Measurements from ENCODE around the gene TNFRSF6B.

The TNFRSF6B gene

GRCh38 chr20:63746751-63747315 lies 50.4 kb downstream of the TNFRSF6B start:
- DNase-seq (ENCODE audit: low read depth in 1 of 2, low spot score in 1 of 2): no peak

GRCh38 chr20:63747622-63748069 lies 51.2 kb downstream of the TNFRSF6B start:
- DNase-seq (ENCODE audit: low read depth in 1 of 2, low spot score in 1 of 2): no peak

Measured in activated T-helper 1 cell treated with anti-CD3 and anti-CD28 coated beads, Interleukin-2, amount 50 U/mL, for 16 hours (primary cell).